H9 (cell line): ENCODE measurements around the gene UBALD2. TPM values are rescaled to one million over a fixed set of nuclear protein-coding genes. Genes with fewer than 3 reads are reported as not detected.

ENCODE experiments used
- DNase-seq: peaks from one replicate; pipeline ENCODE4 v3.0.0-alpha.2; 2017
- H2AFZ ChIP-seq: one replicate; pipeline ENCODE4 v1.6.1; 2013; ENCODE audit warnings: mild to moderate bottlenecking, low read length, control low read depth, moderate library complexity
- H2AK5ac ChIP-seq: 2 replicates; pipeline ENCODE4 v1.6.1; 2013; ENCODE audit warnings: low read length, control low read depth, mixed read lengths; ENCODE audit not compliant: insufficient read length
- H2BK120ac ChIP-seq: one replicate; pipeline ENCODE4 v1.6.1; 2013; ENCODE audit warnings: low read depth, mild to moderate bottlenecking, low read length, control low read depth, inconsistent platforms; ENCODE audit not compliant: poor library complexity, severe bottlenecking
- H2BK12ac ChIP-seq: 2 replicates; pipeline ENCODE4 v1.6.1; 2013; ENCODE audit warnings: low read length, control low read depth, mixed read lengths, low read depth; ENCODE audit not compliant: insufficient read length
- H2BK15ac ChIP-seq: 2 replicates; pipeline ENCODE4 v1.6.1; 2013; ENCODE audit warnings: low read depth, low read length, control low read depth
- H2BK20ac ChIP-seq: one replicate; pipeline ENCODE4 v1.6.1; 2013; ENCODE audit warnings: low read depth, mild to moderate bottlenecking, low read length, control low read depth, inconsistent platforms; ENCODE audit not compliant: poor library complexity, severe bottlenecking
- H2BK5ac ChIP-seq: 2 replicates; pipeline ENCODE4 v1.6.1; 2013; ENCODE audit warnings: low read length, control low read depth, mixed read lengths; ENCODE audit not compliant: insufficient read length
- H3K14ac ChIP-seq: 2 replicates; pipeline ENCODE4 v1.6.1; 2013; ENCODE audit warnings: low read length, control low read depth; ENCODE audit not compliant: insufficient read depth
- H3K18ac ChIP-seq: 2 replicates; pipeline ENCODE4 v1.6.1; 2013; ENCODE audit warnings: low read depth, mild to moderate bottlenecking, mixed read lengths, low read length, control low read depth; ENCODE audit not compliant: insufficient read length
- H3K23ac ChIP-seq: 2 replicates; pipeline ENCODE4 v1.6.1; 2013; ENCODE audit warnings: low read length, control low read depth, mixed read lengths, low read depth; ENCODE audit not compliant: insufficient read length
- H3K23me2 ChIP-seq: 2 replicates; pipeline ENCODE4 v1.6.1; 2013; ENCODE audit warnings: low read depth, mild to moderate bottlenecking, mixed read lengths, low read length, control low read depth; ENCODE audit not compliant: insufficient read length, poor library complexity, severe bottlenecking
- H3K27ac ChIP-seq: 2 replicates; pipeline ENCODE4 v1.5.1; 2013; ENCODE audit warnings: low read length, control low read depth, mixed read lengths, low read depth; ENCODE audit not compliant: insufficient read length
- H3K27me3 ChIP-seq: 2 replicates; pipeline ENCODE4 v1.6.1; 2013; ENCODE audit warnings: low read length, control low read depth, inconsistent platforms; ENCODE audit not compliant: insufficient read depth
- H3K4ac ChIP-seq: 2 replicates; pipeline ENCODE4 v1.6.1; 2013; ENCODE audit warnings: low read depth, mild to moderate bottlenecking, control low read depth, inconsistent platforms, low read length, moderate library complexity
- H3K4me1 ChIP-seq: 2 replicates; pipeline ENCODE4 v1.6.1; 2013; ENCODE audit warnings: low read length, control low read depth, inconsistent platforms; ENCODE audit not compliant: insufficient read depth
- H3K4me2 ChIP-seq: 2 replicates; pipeline ENCODE4 v1.6.1; 2013; ENCODE audit warnings: low read length, control low read depth, mixed read lengths; ENCODE audit not compliant: insufficient read length, insufficient read depth
- H3K56ac ChIP-seq: 2 replicates; pipeline ENCODE4 v1.6.1; 2013; ENCODE audit warnings: low read depth, mild to moderate bottlenecking, mixed read lengths, low read length, control low read depth; ENCODE audit not compliant: insufficient read length
- H3K79me1 ChIP-seq: 2 replicates; pipeline ENCODE4 v1.6.1; 2013; ENCODE audit warnings: low read depth, mild to moderate bottlenecking, moderate library complexity, low read length, control low read depth, inconsistent platforms; ENCODE audit not compliant: insufficient read depth, poor library complexity, severe bottlenecking
- H3K79me2 ChIP-seq: 2 replicates; pipeline ENCODE4 v1.6.1; 2013; ENCODE audit warnings: low read length, control low read depth, inconsistent platforms; ENCODE audit not compliant: insufficient read depth
- H3K9ac ChIP-seq: 2 replicates; pipeline ENCODE4 v1.6.1; 2013; ENCODE audit warnings: low read length, control low read depth, mixed read lengths; ENCODE audit not compliant: insufficient read length; ENCODE audit errors: extremely low read depth
- H3K9me3 ChIP-seq: one replicate; pipeline ENCODE4 v1.6.1; 2013; ENCODE audit warnings: low read depth, low read length, inconsistent platforms; ENCODE audit not compliant: control insufficient read depth
- H3T11ph ChIP-seq: one replicate; pipeline ENCODE4 v1.6.1; 2013; ENCODE audit warnings: mild to moderate bottlenecking, low read length, control low read depth, inconsistent platforms
- H4K20me1 ChIP-seq: one replicate; pipeline ENCODE4 v1.6.1; 2013; ENCODE audit not compliant: control insufficient read depth, insufficient read length, insufficient read depth
- H4K5ac ChIP-seq: 2 replicates; pipeline ENCODE4 v1.6.1; 2013; ENCODE audit warnings: low read depth, mild to moderate bottlenecking, mixed read lengths, low read length, control low read depth; ENCODE audit not compliant: insufficient read length
- H4K8ac ChIP-seq: replicated peaks from 2 replicates; pipeline ENCODE4 v1.6.1; 2013; ENCODE audit warnings: low read length, control low read depth, mixed read lengths, low read depth; ENCODE audit not compliant: insufficient read length
- H4K91ac ChIP-seq: 2 replicates; pipeline ENCODE4 v1.6.1; 2013; ENCODE audit warnings: low read depth, mild to moderate bottlenecking, moderate library complexity, mixed read lengths, low read length, control low read depth; ENCODE audit not compliant: insufficient read length
- H3K27ac Mint-ChIP-seq, 3 experiments: 2 replicates in 2 of 3; 3 replicates in 1 of 3; pipeline ENCODE4 v1.8.0; 2020 to 2021; ENCODE audit warnings: mixed read lengths in 3 of 3, mild to moderate bottlenecking in 1 of 3, moderate library complexity in 1 of 3
- H3K27me3 Mint-ChIP-seq: 2 replicates; pipeline ENCODE4 v1.8.0; 2021; ENCODE audit warnings: low read depth, mild to moderate bottlenecking, moderate library complexity, mixed read lengths
- H3K36me3 Mint-ChIP-seq, 3 experiments: 2 replicates in 2 of 3; 3 replicates in 1 of 3; pipeline ENCODE4 v1.8.0; 2020 to 2021; ENCODE audit warnings: low read depth in 3 of 3, mixed read lengths in 3 of 3; ENCODE audit not compliant: insufficient read depth in 1 of 3
- H3K4me1 Mint-ChIP-seq, 2 experiments: 2 replicates each; pipeline ENCODE4 v1.8.0; 2020; ENCODE audit warnings: mixed read lengths in 2 of 2
- H3K4me3 Mint-ChIP-seq, 2 experiments: 2 replicates in 1 of 2; 3 replicates in 1 of 2; pipeline ENCODE4 v1.8.0; 2020 to 2021; ENCODE audit warnings: mild to moderate bottlenecking in 2 of 2, mixed read lengths in 2 of 2, moderate library complexity in 1 of 2
- H3K9me3 Mint-ChIP-seq, 2 experiments: 2 replicates in 1 of 2; 3 replicates in 1 of 2; pipeline ENCODE4 v1.8.0; 2020; ENCODE audit warnings: mild to moderate bottlenecking in 2 of 2, mixed read lengths in 2 of 2, moderate library complexity in 1 of 2
- CTCF ChIP-seq: fragments of 200-600 bp; sonication (generic); conservative IDR thresholded peaks from 3 replicates; pipeline ENCODE4 v1.8.0; 2021; ENCODE audit warnings: antibody characterized with exemption, mild to moderate bottlenecking
- WGBS: extraction: QIAGEN DNeasy Blood & Tissue Kit; methylation state at CpG from one replicate; pipeline ENCODE4 v1.1.7; 2013; ENCODE audit warnings: missing lambda C conversion rate, low lambda C conversion rate, mixed read lengths; ENCODE audit not compliant: insufficient read length; ENCODE audit errors: extremely low coverage; 5-methylcytosine and 5-hydroxymethylcytosine counted together
- total RNA-seq: library from RNA; stranded (reverse); gene quantifications from 2 replicates; pipeline ENCODE4 v1.2.1, GENCODE V29; 2021

UBALD2 gene
- total RNA-seq, 1 experiment from 2014 or later = 25.8 TPM

GRCh38 chr17:76265624-76266243, 586 bp downstream of the UBALD2 start:
- no peaks in the 10 kb centered on the region for H3K27me3 ChIP-seq
- no peaks in the 10 kb centered on the region for H3K9me3 ChIP-seq
- peaks cover 4% of the 10 kb centered on the region for H3K23me2 ChIP-seq
- H2AK5ac ChIP-seq = no peak overlapping the region
- Mint-ChIP-seq H3K4me3 (peak overlapping the region; percentile 77 to 87), H3K4me1 (peaks cover 35 to 51% of the 10 kb centered on the region in 2 experiments), H3K9me3 (no peaks in the 10 kb centered on the region), H3K36me3 (peaks cover 2 to 15% (median 10%) of the 10 kb centered on the region in 3 experiments; a peak in 6 of 7 replicates), H3K27ac (no peak overlapping the region), H3K27me3 (no peaks in the 10 kb centered on the region)
- H3K79me2 ChIP-seq = peaks cover 2% of the 10 kb centered on the region; the same call in 1 of the 2 replicates
- H3K18ac ChIP-seq = peak overlapping the region; percentile 76
- no peak for DNase-seq
- H2BK12ac ChIP-seq = no peak overlapping the region
- H3K4ac ChIP-seq = no peak overlapping the region
- H3K56ac ChIP-seq = no peak overlapping the region
- peaks cover 7% of the 10 kb centered on the region for H3K79me1 ChIP-seq
- peak overlapping the region; percentile 75 for H3K4me2 ChIP-seq
- H4K91ac ChIP-seq = no peak overlapping the region
- no peak overlapping the region for H2BK120ac ChIP-seq
- no peaks in the 10 kb centered on the region for H4K20me1 ChIP-seq
- no peak overlapping the region for H3K27ac ChIP-seq
- H2BK5ac ChIP-seq = no peak overlapping the region
- H3K14ac ChIP-seq = no peak overlapping the region; the same call in 1 of the 2 replicates
- H2BK15ac ChIP-seq = no peak overlapping the region
- H2AFZ ChIP-seq = no peak overlapping the region
- peak overlapping the region; percentile 76 for H3K9ac ChIP-seq
- H4K5ac ChIP-seq = no peak overlapping the region
- H3T11ph ChIP-seq = no peak overlapping the region
- no CpG with 5 or more reads among the region's 76 CpGs for WGBS
- H3K23ac ChIP-seq = no peak overlapping the region
- no peak overlapping the region for H2BK20ac ChIP-seq
- no peak for TF ChIP-seq CTCF
- H4K8ac ChIP-seq = no peak overlapping the region
- H3K4me1 ChIP-seq = peaks cover 5% of the 10 kb centered on the region
